Upper lobe of right lung (tissue), 1 donor: ENCODE results near the gene AOC3. TPM values are rescaled to one million over a fixed set of nuclear protein-coding genes. Genes with fewer than 3 reads are reported as not detected.

Experiments used
- ATAC-seq: fragments of 200-7000 bp; cut with Tn5 transposase; one replicate; pipeline ENCODE4 v1.9.1; 2020; ENCODE audit warnings: mild to moderate bottlenecking, moderate library complexity
- DNase-seq: peaks from one replicate; pipeline ENCODE4 v3.0.0-alpha.2; 2020
- H3K27ac ChIP-seq: fragments of 200-600 bp; one replicate; pipeline ENCODE4 v1.8.0; 2022
- H3K27me3 ChIP-seq: fragments of 200-600 bp; one replicate; pipeline ENCODE4 v1.8.0; 2022; ENCODE audit warnings: mild to moderate bottlenecking
- H3K36me3 ChIP-seq: fragments of 200-600 bp; one replicate; pipeline ENCODE4 v1.8.0; 2022
- H3K4me1 ChIP-seq: fragments of 200-600 bp; one replicate; pipeline ENCODE4 v1.8.0; 2022
- H3K4me3 ChIP-seq: fragments of 200-600 bp; one replicate; pipeline ENCODE4 v1.8.0; 2022; ENCODE audit warnings: mild to moderate bottlenecking
- H3K9me3 ChIP-seq: fragments of 200-600 bp; one replicate; pipeline ENCODE4 v1.8.0; 2022
- CTCF ChIP-seq: fragments of 200-600 bp; IDR thresholded peaks from one replicate; pipeline ENCODE4 v1.8.0; 2022; ENCODE audit warnings: antibody characterized with exemption
- intact Hi-C: fragments of 100-400 bp; cut with DNase I; formaldehyde crosslinking; loops from one replicate; pipeline ENCODE4 v1.11.0; 2022
- total RNA-seq: library from RNA; stranded (reverse); fragmentation: NEBNext Ultra II Directional; extraction: Animal tissue kit (Norgen Biotek cat#: 25700); gene quantifications from one replicate; pipeline ENCODE4 v1.2.1, GENCODE V29; 2021
- donor health status: DM: no; HTN: yes; CAD: no; lungs with severe emphysema.

Gene AOC3
- total RNA-seq, 1 donor from 2014 or later = 235 TPM

- H3K4me3 ChIP-seq = no peak overlapping the region
- DNase-seq (no peak), ATAC-seq (no peak)
- intact Hi-C loops = no loop called here
- no peak for TF ChIP-seq CTCF
- peaks cover 12% of the 10 kb centered on the region for H3K4me1 ChIP-seq
- H3K9me3 ChIP-seq = no peaks in the 10 kb centered on the region
- no peak overlapping the region for H3K27ac ChIP-seq
- no peaks in the 10 kb centered on the region for H3K36me3 ChIP-seq
- H3K27me3 ChIP-seq = no peaks in the 10 kb centered on the region
These were observed 23.5 kb upstream of the AOC3 start for GRCh38 chr17:42827472-42827871.

DNA sequence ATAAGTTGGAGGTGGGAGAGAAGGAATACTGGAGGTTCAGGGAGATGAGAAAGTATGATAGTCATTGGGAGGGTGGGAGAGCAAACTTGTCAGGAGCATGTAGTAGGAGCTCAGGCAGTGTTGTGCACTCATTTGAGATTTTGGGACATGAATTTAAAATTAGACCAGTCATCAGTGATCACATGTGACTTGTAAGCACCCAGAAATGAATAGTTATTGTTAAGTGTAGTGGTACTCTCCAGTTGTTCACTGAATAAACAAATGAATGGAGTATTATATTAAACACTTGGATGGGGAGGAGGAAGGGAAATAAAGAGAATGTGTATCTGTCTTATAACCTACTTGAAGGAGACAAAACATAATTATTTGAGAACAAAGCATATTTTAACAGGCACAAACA lies 20.0 kb upstream of the AOC3 start:
- Histone ChIP-seq H3K4me3 (no peak overlapping the region), H3K27me3 (no peaks in the 10 kb centered on the region), H3K9me3 (no peaks in the 10 kb centered on the region), H3K36me3 (peaks cover 11% of the 10 kb centered on the region), H3K27ac (no peak overlapping the region), H3K4me1 (peaks cover 17% of the 10 kb centered on the region)
- TF ChIP-seq CTCF = no peak
- no peak for DNase-seq
- ATAC-seq = no peak
- intact Hi-C loops = no loop called here

DNA sequence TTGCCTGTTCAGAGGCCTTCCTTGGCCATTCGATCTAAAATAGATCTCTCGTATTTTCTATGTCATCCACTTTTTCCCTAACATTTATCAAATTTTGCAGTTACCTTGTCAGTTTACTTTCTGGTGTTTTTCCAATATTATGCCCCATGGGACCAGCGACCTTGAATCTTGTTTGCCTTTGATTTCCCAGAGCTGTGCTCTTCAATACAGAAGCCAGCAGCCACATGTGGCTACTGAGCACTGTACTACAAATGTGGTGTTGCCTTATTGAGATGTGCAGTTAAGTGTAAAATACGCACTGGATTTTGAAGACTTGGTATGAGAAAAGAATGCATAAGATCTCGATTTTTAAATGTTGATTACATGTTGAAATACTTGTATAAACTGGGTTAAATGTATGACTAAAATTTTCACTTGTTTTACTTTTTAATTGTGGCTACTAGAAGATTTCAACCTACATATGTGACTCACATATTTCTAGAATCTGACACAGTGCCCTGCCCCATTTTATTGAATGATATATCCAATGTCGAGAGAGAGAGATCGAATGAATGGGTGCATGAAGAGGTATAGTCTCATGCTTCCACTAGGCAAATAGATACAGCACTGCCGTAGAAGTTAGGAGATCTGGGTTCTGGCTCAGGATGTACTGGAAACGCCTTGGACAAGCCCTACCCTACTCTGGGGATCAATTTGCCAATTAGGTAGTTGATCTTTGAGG lies 18.6 kb upstream of the AOC3 start:
- ATAC-seq = peak; percentile 2
- Histone ChIP-seq H3K27me3 (no peaks in the 10 kb centered on the region), H3K27ac (peak overlapping the region; percentile 91), H3K4me3 (peak overlapping the region; percentile 100), H3K36me3 (peaks cover 25% of the 10 kb centered on the region), H3K9me3 (no peaks in the 10 kb centered on the region), H3K4me1 (peaks cover 17% of the 10 kb centered on the region)
- no peak for TF ChIP-seq CTCF
- no peak for DNase-seq
- intact Hi-C loops = no loop called here

GRCh38 chr17:42832934-42833766 lies 17.8 kb upstream of the AOC3 start, which contains the start of gene PSME3:
PSME3 (plus strand) TSS chr17:42833397; CDS start chr17:42833632, 235 bp downstream.
- intact Hi-C loops = no loop called here
- Histone ChIP-seq H3K4me1 (peaks cover 17% of the 10 kb centered on the region), H3K4me3 (peak within 1 kb of the TSS; percentile 100), H3K27me3 (no peaks in the 10 kb centered on the region), H3K27ac (peak within 1 kb of the TSS; percentile 91), H3K36me3 (peaks cover 33% of the 10 kb centered on the region), H3K9me3 (no peaks in the 10 kb centered on the region)
- ATAC-seq = peak; percentile 97
- DNase-seq = peak; percentile 97
- TF ChIP-seq CTCF = no peak

GRCh38 chr17:42833767-42834422 lies 17.1 kb upstream of the AOC3 start:
- Histone ChIP-seq H3K4me3 (peak overlapping the region; percentile 100), H3K4me1 (peaks cover 17% of the 10 kb centered on the region), H3K36me3 (peaks cover 41% of the 10 kb centered on the region), H3K27me3 (no peaks in the 10 kb centered on the region), H3K9me3 (no peaks in the 10 kb centered on the region), H3K27ac (peak overlapping the region; percentile 91)
- intact Hi-C loops = no loop called here
- DNase-seq = no peak
- no peak for TF ChIP-seq CTCF
- ATAC-seq = no peak
